ENCODE data around the gene NPEPL1. TPM values are rescaled to one million over a fixed set of nuclear protein-coding genes. Genes with fewer than 3 reads are reported as not detected.

The NPEPL1 gene
- total RNA-seq, 4 donors from 2014 or later = 24.3 to 57.3 (median 36.9) TPM

DNA sequence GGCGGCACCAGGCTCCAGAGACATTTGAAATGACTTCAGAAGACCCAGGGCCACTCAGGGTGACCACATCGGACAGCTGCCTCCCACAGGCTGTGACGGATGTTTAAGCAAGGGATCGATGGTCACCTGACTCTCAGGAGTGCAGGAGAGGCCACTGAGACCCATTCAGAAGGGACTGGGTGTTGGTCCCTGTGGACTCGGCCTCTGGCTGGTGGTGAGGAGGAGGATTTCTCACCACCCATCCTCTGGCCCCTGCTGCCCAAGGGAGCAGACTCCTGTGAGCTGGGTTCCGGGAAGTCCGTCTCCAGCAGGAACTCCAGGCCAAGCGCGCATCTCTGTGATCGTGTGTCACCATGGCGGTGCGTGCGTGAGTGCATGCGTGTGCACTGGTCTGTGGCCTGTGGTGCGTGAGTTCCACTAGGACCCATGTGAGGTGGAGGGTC, 25.5 kb downstream of the NPEPL1 start:
- no peak for ATAC-seq
- 80 to 85% methylated on average over 1 to 4 of the region's 15 CpGs for WGBS, 2 donors (ENCODE audit: low coverage in 1 of 2)
- Histone ChIP-seq H3K27ac (no peak overlapping the region), H3K4me3 (no peak overlapping the region), H3K9me3 (no peaks in the 10 kb centered on the region), H3K36me3 (peaks cover 0 to 31% of the 10 kb centered on the region in 2 donors), H3K4me1 (no peaks in the 10 kb centered on the region), H3K27me3 (peaks cover 38% of the 10 kb centered on the region)
- no peak for TF ChIP-seq POLR2AphosphoS5 (IDR thresholded peaks at IDR 0.05)
- TF ChIP-seq POLR2A (IDR thresholded peaks at IDR 0.05) = no peak
- no peak for TF ChIP-seq EP300 (IDR thresholded peaks at IDR 0.05)

DNA sequence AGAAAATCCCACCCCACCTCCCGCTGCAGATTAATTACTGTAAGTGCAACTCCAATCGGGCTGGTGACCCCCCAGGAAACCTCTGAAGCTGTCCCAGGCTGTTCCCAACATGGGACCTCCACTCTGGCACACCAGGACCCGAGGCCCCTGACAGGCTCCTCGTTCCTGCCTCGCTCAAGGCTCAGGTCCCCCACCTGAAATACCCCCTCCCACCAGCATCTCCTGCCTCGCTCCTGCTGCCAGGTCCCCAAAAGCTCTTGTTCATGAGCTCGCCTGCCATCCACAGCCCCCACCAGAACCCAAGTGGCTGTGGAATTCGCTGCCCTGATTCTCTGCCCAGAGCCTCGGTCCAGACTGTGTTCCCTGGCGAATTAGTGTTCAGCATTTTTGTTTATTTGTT, 26.1 kb downstream of the NPEPL1 start:
- Histone ChIP-seq H3K27ac (no peak overlapping the region), H3K27me3 (peaks cover 44% of the 10 kb centered on the region), H3K9me3 (no peaks in the 10 kb centered on the region), H3K4me1 (no peaks in the 10 kb centered on the region), H3K4me3 (no peak overlapping the region), H3K36me3 (peaks cover 0 to 25% of the 10 kb centered on the region in 2 donors)
- ATAC-seq = no peak
- 81 to 84% methylated on average over 7 to 8 of the region's 10 CpGs for WGBS, 2 donors (ENCODE audit: low coverage in 1 of 2)
- TF ChIP-seq, protein P1, sequence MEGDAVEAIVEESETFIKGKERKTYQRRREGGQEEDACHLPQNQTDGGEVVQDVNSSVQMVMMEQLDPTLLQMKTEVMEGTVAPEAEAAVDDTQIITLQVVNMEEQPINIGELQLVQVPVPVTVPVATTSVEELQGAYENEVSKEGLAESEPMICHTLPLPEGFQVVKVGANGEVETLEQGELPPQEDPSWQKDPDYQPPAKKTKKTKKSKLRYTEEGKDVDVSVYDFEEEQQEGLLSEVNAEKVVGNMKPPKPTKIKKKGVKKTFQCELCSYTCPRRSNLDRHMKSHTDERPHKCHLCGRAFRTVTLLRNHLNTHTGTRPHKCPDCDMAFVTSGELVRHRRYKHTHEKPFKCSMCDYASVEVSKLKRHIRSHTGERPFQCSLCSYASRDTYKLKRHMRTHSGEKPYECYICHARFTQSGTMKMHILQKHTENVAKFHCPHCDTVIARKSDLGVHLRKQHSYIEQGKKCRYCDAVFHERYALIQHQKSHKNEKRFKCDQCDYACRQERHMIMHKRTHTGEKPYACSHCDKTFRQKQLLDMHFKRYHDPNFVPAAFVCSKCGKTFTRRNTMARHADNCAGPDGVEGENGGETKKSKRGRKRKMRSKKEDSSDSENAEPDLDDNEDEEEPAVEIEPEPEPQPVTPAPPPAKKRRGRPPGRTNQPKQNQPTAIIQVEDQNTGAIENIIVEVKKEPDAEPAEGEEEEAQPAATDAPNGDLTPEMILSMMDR (IDR thresholded peaks at IDR 0.05) = no peak

DNA sequence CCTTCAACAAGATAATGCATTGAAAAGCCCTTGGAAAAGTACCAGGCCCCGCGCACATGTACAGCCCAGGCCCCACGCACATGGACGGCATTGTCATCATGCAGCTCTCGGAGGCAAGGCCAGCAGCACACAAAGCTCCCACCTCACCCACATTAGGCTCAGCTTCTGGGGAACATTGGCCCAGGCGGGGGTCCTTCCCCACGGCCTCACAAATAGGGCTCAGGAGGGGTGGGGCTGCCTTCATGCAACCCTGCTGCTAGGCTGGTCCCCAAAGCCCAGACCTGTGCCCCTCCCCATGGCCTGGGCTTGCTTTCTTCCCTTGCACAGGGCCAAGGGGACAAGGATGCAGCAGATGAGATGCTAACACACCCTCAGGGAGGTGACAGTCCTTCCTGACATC, 26.7 kb downstream of the NPEPL1 start:
- no CpG with 5 or more reads among the region's 7 CpGs for WGBS, 2 donors (ENCODE audit: low coverage in 1 of 2)
- no peaks in the 10 kb centered on the region for H3K4me1 ChIP-seq

DNA sequence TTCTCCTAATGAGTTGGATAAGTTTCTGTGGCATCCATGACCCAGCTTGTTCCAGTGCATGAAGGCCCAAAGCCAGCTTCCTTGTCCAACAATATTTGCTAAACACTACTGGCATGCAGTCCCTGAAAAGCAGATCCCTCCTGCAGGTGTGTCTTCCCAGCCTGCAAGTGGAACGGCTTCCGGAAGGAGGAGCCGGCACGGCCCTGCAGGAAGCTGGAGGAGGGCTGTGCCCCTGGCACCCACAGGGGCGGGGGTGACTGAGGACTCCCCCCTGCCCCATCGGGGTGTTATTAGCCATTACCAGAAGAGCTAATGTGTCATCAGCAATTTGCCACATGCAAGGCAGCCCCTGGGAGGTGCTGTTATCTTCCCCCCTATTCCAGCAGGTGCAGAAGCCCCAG, 27.4 kb downstream of the NPEPL1 start:
- Histone ChIP-seq H3K27me3 (peaks cover 44% of the 10 kb centered on the region), H3K4me1 (no peaks in the 10 kb centered on the region), H3K9me3 (no peaks in the 10 kb centered on the region), H3K27ac (no peak overlapping the region), H3K36me3 (peaks cover 0 to 12% of the 10 kb centered on the region in 2 donors), H3K4me3 (no peak overlapping the region)
- TF ChIP-seq, protein P1 (IDR thresholded peaks at IDR 0.05) = no peak
- TF ChIP-seq POLR2AphosphoS5 (IDR thresholded peaks at IDR 0.05) = no peak
- no peak for TF ChIP-seq EP300 (IDR thresholded peaks at IDR 0.05)
- TF ChIP-seq POLR2A (IDR thresholded peaks at IDR 0.05) = no peak
- 26% methylated on average over 3 of the region's 6 CpGs; no CpG with 5 or more reads in 1 of the 2 donors for WGBS, 2 donors (ENCODE audit: low coverage in 1 of 2)
- ATAC-seq = no peak

More for the DNA sequence above, 26.7 kb downstream of the NPEPL1 start:
- no peak overlapping the region for H3K27ac ChIP-seq
- peaks cover 44% of the 10 kb centered on the region for H3K27me3 ChIP-seq
- no peak for ATAC-seq
- no peak overlapping the region for H3K4me3 ChIP-seq
- peaks cover 0 to 19% of the 10 kb centered on the region in 2 donors for H3K36me3 ChIP-seq
- no peaks in the 10 kb centered on the region for H3K9me3 ChIP-seq
- TF ChIP-seq EP300 (IDR thresholded peaks at IDR 0.05) = no peak
- no peak for TF ChIP-seq POLR2A (IDR thresholded peaks at IDR 0.05)
- TF ChIP-seq POLR2AphosphoS5 (IDR thresholded peaks at IDR 0.05) = no peak
- TF ChIP-seq, protein P1 (IDR thresholded peaks at IDR 0.05) = no peak

DNA sequence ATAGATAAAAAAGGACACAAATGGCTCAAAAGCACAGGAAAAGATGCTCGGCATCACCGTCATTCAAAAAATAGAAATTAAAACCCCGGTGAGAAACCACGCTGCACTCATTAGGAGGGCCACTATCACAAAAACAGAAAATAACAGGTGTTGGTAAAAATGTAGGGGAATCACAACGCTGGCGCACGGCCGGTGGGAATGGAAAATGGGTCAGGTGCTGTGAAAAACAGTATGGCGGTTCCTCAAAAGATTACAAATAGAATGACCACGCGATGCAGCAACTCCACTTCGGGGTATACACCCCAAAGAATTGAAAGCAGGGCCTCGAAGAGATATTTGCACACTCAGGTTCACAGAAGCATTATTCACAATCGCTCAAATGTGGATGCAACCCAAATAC, 28.3 kb downstream of the NPEPL1 start:
- ATAC-seq = no peak
- Histone ChIP-seq H3K4me1 (no peaks in the 10 kb centered on the region), H3K27ac (no peak overlapping the region), H3K9me3 (no peaks in the 10 kb centered on the region), H3K4me3 (no peak overlapping the region), H3K27me3 (peaks cover 44% of the 10 kb centered on the region), H3K36me3 (peaks cover 0 to 3% of the 10 kb centered on the region in 2 donors)
- TF ChIP-seq POLR2A (IDR thresholded peaks at IDR 0.05) (no peak), EP300 (IDR thresholded peaks at IDR 0.05) (no peak), POLR2AphosphoS5 (IDR thresholded peaks at IDR 0.05) (no peak)
- TF ChIP-seq, protein P1 (IDR thresholded peaks at IDR 0.05) = no peak
- WGBS, 2 donors (ENCODE audit: low coverage in 1 of 2) = 87 to 97% methylated on average over 12 to 14 of the region's 14 CpGs

All from gastroesophageal sphincter (tissue), 4 donors.